Neutrophil (primary cell): Measurements from ENCODE around the gene PNMT.

ENCODE experiments used
- H3K27ac ChIP-seq: fragments of 200-600 bp; sonication (generic); 2 replicates; pipeline ENCODE4 v1.5.1; 2016; ENCODE audit warnings: mild to moderate bottlenecking, moderate library complexity
- H3K27me3 ChIP-seq: fragments of 200-600 bp; sonication (generic); 2 replicates; pipeline ENCODE4 v1.6.0; 2016; ENCODE audit warnings: mild to moderate bottlenecking
- H3K36me3 ChIP-seq: fragments of 200-600 bp; sonication (generic); 2 replicates; pipeline ENCODE4 v1.5.1; 2017
- H3K4me1 ChIP-seq, 2 experiments: fragments of 200-600 bp in 1 of 2; sonication (generic) in 1 of 2; 1 replicate in 1 of 2; 2 replicates in 1 of 2; pipeline versions ENCODE4 v1.5.1 to v1.6.1; 2013 to 2016; ENCODE audit warnings: low read depth in 1 of 2, low read length in 1 of 2, mild to moderate bottlenecking in 1 of 2, moderate library complexity in 1 of 2; ENCODE audit not compliant: control insufficient read depth in 1 of 2, insufficient read depth in 1 of 2
- H3K4me3 ChIP-seq, 2 experiments: fragments of 200-600 bp in 1 of 2; sonication (generic) in 1 of 2; 1 replicate in 1 of 2; 2 replicates in 1 of 2; pipeline ENCODE4 v1.5.1; 2013 to 2016; ENCODE audit warnings: low read depth in 1 of 2, low read length in 1 of 2, mild to moderate bottlenecking in 1 of 2, moderate library complexity in 1 of 2
- H3K9me3 ChIP-seq: fragments of 200-600 bp; sonication (generic); 2 replicates; pipeline ENCODE4 v1.5.1; 2016
- TF ChIP-seq, protein P1 (sequence below): fragments of 200-600 bp; sonication (generic); IDR thresholded peaks from 2 replicates; pipeline ENCODE4 v1.5.1; 2016; ENCODE audit warnings: antibody characterized with exemption

The PNMT gene

DNA sequence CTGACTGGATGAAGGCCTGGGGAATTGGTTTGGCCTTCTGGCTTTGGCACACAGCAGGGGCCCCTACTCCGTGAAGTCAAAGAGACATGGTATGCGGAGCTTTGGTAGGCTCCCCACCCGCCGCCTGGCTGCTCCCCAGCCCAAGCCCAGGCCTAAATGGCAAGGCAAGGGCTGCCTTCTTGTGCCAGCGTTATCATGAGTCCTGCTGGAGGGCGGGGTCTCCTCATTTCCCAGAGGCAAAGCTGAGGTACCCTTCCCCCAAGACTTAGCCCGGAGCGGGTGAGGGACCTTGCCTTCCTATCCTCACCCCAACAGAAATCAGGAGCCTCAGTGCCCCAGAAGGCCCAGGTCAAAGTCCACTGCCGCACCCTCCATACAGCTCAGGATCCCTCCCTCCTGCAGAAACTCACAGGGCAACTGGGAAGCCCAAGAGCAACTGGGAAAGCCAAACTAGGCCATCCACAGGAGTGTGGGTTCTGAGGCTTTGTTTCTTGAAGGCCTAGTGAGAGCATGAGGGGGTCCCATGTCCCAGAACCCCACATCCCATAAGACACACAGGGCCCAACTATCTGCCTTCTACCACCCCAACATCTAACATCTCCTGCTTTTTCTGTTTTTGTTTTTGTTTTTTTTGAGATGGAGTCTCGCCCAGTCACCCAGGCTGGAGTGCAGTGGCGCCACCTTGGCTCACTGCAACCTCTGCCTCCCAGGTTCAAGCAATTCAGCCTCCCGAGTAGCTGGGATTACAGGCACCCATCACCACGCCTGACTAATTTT is 10.3 kb downstream of the PNMT start:
- TF ChIP-seq, protein P1, sequence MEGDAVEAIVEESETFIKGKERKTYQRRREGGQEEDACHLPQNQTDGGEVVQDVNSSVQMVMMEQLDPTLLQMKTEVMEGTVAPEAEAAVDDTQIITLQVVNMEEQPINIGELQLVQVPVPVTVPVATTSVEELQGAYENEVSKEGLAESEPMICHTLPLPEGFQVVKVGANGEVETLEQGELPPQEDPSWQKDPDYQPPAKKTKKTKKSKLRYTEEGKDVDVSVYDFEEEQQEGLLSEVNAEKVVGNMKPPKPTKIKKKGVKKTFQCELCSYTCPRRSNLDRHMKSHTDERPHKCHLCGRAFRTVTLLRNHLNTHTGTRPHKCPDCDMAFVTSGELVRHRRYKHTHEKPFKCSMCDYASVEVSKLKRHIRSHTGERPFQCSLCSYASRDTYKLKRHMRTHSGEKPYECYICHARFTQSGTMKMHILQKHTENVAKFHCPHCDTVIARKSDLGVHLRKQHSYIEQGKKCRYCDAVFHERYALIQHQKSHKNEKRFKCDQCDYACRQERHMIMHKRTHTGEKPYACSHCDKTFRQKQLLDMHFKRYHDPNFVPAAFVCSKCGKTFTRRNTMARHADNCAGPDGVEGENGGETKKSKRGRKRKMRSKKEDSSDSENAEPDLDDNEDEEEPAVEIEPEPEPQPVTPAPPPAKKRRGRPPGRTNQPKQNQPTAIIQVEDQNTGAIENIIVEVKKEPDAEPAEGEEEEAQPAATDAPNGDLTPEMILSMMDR = no peak
- H3K36me3 ChIP-seq = no peaks in the 10 kb centered on the region
- H3K4me1 ChIP-seq = no peaks in the 10 kb centered on the region
- no peak overlapping the region for H3K4me3 ChIP-seq
- H3K27ac ChIP-seq = no peak overlapping the region
- H3K27me3 ChIP-seq = no peaks in the 10 kb centered on the region
- H3K9me3 ChIP-seq = no peaks in the 10 kb centered on the region

DNA sequence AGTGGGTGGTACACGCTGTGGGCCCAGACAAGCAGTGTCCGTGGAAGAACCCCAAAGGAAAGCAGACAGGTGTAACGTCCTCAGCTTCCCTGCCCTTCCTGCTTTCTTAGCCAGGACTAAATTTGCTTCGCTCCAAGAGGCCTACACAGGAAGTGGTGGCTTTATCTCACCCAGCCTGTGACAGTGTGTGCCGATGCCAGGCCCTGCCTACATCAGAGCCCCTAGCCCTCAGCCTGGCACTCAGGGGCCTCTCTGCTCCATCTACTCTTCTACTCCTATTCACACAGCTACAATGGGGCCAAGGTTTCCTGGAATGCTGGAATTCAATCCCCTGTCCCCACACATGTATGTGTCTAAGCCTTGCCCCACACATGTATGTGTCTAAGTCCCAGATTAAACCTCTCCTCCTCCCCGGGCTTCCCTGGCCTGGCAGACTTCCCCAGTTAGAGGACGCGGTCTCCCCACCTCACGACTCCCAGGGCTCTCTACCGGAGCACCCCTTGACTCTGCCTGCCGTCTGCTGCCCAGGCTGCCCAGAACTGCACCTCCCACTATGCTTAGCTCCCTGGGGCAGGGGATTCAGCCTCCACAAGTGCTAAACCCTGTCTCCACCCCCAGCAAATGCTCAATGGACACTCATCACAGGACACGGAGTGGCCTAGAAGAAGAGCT is 11.4 kb downstream of the PNMT start:
- Histone ChIP-seq H3K4me1 (no peaks in the 10 kb centered on the region), H3K4me3 (no peak overlapping the region), H3K27ac (no peak overlapping the region)

DNA sequence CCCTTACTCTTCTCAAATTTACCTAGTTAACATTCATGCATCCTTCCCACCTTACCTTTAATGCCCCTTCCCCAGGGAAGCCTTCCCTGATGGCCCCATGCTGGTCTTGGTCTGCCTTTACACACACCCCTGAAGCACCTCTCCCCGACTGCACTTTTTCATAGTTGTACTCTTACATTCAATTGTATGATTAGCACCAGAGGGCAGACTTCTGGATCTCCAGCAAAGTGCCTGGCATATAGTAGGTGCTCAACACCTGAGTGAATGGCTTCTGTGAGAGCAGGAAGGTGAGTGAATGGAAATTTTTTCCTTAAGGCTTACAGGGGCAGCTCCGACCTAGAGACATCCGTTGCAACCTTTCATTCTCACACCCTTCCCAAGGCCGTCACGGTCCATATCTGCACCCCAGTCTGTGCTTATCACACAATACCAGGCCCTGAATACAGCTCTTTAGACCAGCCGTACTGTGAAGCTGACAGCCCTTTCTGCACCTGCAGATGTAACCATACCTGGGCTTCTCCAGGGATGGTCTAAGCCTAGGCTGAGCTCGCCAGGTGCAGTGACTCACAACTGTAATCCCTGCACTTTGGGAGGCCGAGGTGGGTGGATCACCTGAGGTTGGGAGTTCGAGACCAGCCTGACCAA is 15.2 kb downstream of the PNMT start:
- TF ChIP-seq, protein P1 = no peak
- peaks cover 4 to 8% of the 10 kb centered on the region in 2 experiments for H3K4me1 ChIP-seq
- H3K36me3 ChIP-seq = no peaks in the 10 kb centered on the region
- H3K27ac ChIP-seq = no peak overlapping the region
- H3K9me3 ChIP-seq = no peaks in the 10 kb centered on the region
- no peak overlapping the region for H3K4me3 ChIP-seq
- H3K27me3 ChIP-seq = no peaks in the 10 kb centered on the region

More for the DNA sequence above, 11.4 kb downstream of the PNMT start:
- Histone ChIP-seq H3K9me3 (no peaks in the 10 kb centered on the region), H3K36me3 (no peaks in the 10 kb centered on the region), H3K27me3 (no peaks in the 10 kb centered on the region)
- TF ChIP-seq, protein P1 = no peak

DNA sequence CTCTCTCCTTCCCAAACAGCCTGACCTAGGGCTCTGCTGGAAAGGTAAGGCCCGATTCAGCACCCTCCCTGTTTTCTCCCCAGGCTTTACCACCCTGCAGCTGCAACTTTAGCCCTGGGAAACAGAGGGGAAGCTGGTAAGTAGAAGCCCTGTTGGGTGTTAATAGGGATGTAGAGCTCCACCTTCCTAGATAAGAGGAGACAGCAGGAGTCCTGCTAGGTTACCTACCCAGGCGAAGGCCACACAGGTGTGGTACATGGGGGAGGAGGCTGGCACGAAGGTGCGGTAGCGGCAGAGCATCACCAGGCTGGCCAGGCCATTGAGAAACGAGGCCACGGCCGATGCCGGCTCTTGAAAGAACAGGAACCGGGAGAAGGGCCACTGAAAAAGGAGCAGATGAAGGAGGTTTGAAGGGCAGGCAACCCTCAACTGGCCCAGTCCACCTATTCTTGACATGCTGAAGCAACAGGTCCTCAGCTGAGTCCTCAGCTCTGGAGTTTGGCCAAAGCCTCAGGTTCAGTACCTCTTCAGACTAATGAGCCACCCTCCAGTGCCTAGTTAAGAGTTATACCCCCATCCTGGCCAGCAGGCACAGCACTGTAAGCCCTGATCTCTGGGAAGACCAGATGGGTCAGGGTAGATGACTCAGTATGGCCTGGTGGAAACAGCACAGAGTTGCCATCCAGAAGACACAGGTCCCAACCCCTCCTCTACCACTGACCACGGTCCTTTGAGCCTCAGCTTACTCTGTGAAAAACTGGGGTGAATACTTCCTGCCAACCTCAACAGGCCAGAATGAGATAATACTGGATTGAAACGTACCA is 16.3 kb downstream of the PNMT start:
- peaks cover 11% of the 10 kb centered on the region for H3K27me3 ChIP-seq
- H3K36me3 ChIP-seq = no peaks in the 10 kb centered on the region
- H3K4me3 ChIP-seq = no peak overlapping the region
- peaks cover 7 to 11% of the 10 kb centered on the region in 2 experiments for H3K4me1 ChIP-seq
- no peaks in the 10 kb centered on the region for H3K9me3 ChIP-seq
- H3K27ac ChIP-seq = no peak overlapping the region
- TF ChIP-seq, protein P1 = no peak

DNA sequence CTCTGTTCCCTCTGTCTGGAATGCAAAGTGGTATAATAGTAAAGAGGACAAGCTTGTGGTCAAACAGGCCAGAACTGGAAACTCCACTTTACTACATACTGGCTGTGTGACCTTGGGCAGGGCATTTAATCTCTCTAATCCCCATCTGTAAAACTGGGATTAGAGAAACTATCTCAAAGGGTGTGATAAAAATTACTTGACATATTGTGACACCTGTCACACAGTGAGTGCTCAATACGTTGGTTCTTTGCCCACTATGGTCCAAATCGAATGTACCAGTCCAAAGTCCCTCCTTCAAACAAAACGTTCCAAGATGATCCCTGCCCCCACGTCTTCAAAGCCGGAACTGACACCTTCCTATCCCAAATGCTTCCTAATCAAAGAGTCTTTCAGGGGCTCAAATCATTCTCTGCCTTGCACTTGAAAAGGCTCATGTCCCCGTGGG is 18.9 kb downstream of the PNMT start:
- H3K4me1 ChIP-seq = peaks cover 7 to 11% of the 10 kb centered on the region in 2 experiments
- TF ChIP-seq, protein P1 = no peak
- peaks cover 27% of the 10 kb centered on the region for H3K27me3 ChIP-seq
- H3K27ac ChIP-seq = peak overlapping the region; percentile 87
- H3K9me3 ChIP-seq = no peaks in the 10 kb centered on the region
- H3K4me3 ChIP-seq = peak overlapping the region; percentile 81 to 95
- H3K36me3 ChIP-seq = no peaks in the 10 kb centered on the region
